GM18517 (cell line): ENCODE data around the gene AKNA.

ENCODE experiments used
- ATAC-seq: cut with Tn5 transposase; IDR thresholded peaks from one replicate; pipeline ENCODE4 v1.9.1; 2021; ENCODE audit warnings: mild to moderate bottlenecking, moderate library complexity; ENCODE audit not compliant: unreplicated experiment

AKNA gene

GRCh38 chr9:114288193-114289091 is 99.3 kb downstream of the AKNA start:
- ATAC-seq, result no peak

DNA sequence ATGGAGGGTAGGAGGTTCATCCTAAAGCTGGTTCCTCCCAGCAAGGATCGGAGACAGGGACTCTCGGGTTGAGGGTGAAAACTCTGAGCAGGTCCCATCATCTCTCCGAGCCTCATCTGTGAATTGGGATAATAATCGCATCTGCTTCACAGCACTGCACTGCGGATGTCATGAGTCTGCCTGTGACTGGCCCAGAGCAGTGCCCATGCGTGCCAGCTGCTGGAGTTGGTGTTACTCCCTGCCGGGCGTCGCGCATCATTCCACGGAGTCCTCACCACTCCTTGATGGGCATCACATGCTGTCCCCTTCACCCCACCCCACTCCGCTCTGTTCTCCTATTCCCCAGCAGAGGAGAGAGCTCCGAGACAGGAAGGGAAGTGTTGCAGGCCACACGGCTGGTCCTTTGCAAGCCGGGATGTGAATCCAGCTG is 100.0 kb downstream of the AKNA start:
- ATAC-seq, result no peak

DNA sequence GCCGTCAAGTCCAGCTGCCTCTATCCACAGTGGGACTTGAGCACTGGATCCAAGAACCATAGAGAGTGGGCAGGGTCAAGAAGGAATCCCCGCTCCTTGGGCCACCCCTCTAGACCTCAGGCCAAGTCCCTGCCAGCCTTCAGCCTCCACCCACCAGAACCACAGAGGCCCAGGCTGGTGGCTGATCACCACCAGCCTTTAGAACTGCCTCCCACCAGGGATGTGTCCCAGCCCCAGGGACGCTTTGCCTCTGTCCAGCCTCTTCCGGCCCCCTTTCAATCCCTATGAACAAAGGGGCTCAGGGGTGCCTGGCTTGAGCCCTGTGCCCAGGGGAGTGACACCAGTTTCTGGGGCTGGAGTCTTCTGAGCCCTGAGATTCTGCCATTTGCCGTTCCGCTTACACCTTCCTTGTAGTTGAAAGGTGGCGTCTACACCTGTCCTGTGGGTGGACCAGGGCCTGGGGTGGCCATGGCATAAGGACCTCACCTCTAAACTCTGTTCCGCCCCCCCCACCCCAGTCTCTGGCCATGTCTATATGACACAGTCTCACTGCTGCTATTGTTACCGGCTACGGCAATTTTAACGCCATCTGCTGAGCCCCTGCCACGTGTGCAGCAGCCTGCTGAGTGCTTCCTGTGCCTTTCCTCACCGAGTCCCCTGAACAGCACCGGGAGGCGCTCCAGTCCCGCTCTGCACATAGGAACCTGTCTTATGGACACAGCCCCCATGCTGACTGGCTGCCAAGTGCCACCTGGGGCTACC is 100.6 kb downstream of the AKNA start:
- no peak for ATAC-seq

DNA sequence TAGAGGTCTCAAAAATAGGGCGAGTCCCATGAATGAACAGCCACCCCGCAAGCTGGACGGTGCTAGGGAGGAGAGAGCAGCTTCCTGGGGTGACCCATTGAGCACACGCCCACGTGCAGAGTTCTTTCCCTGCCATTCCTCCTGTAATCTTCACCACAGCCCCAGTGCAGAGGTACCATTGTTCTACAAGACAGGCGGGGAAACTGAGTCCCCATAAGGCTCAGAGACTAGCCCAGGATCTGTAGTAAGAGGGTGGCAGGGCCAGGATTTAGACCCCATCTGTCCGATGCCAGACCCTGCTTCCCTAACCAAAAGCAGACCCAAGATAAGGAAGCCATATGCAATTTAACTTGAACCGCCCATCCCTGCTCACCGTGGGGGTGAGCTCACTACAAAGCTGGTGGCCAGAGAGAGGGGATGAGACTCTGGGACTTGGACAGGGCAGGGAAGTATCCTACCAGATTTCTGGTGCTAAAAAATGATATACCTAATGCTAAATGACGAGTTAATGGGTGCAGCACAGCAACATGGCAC is 101.6 kb downstream of the AKNA start:
- no peak for ATAC-seq

GRCh38 chr9:114285166-114285867 is 102.5 kb downstream of the AKNA start:
- ATAC-seq, result no peak

DNA sequence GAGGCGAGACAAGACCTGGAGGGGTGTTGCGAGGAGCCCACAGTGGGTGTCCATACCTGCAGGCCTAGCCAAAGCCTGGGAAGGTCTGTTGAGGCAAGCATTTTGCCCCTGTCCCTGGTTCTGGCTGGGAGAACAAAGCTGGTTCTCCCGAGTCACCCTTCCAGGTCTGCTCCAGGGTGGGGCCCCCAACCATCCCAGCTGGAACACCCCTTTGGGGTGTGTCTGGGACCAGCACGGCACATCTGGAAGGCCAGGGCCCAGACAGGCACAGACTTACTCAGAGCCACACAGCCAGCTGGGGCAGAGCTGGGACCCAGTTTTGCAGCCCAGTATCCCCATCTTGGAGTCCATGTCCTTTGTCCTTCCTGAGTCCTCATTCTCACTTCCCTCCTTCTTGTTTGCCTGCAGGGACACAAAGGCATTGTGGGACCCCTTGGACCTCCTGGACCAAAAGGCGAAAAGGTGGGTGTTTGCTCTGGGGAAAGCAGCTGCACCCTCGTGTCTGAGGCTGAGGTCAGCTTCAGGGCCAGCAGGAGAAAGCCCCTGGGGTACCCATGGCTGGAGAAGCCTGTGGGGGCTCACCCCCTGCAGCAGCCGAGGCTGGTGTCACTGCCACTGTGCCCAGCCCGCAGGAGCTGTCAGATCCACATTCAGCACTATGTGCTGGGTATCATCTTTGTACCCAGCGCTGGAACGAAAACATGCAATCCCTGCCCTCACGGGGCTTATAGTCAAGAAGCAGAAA is 103.3 kb downstream of the AKNA start:
- no peak for ATAC-seq
